Immature natural killer cell (primary cell): ENCODE results near the gene NBAS. TPM values are rescaled to one million over a fixed set of nuclear protein-coding genes. Genes with fewer than 3 reads are reported as not detected.
A peak's percentile ranks its signal among the peaks of the same experiment; 100 is the strongest.
"Not testable (repeated sequence)": the region's sequence is repeated elsewhere in the genome, so short reads cannot be mapped to it uniquely, and the experiment has no call there.

Experiments used
- DNase-seq, 3 donors: peaks; one replicate each; pipeline ENCODE4 v3.0.0; 2022; ENCODE audit warnings: mixed read lengths in 1 of 3
- H3K27ac Mint-ChIP-seq, 6 donors: one replicate each; pipeline ENCODE4 v1.8.0; 2020; ENCODE audit warnings: mixed read lengths in 6 of 6, mild to moderate bottlenecking in 5 of 6, inconsistent platforms in 4 of 6, moderate library complexity in 3 of 6
- H3K27me3 Mint-ChIP-seq, 3 donors: one replicate each; pipeline ENCODE4 v1.8.0; 2020 to 2021; ENCODE audit warnings: low read depth in 3 of 3, mild to moderate bottlenecking in 3 of 3, mixed read lengths in 3 of 3, moderate library complexity in 3 of 3, inconsistent platforms in 1 of 3
- H3K36me3 Mint-ChIP-seq, 3 donors: one replicate each; pipeline ENCODE4 v1.8.0; 2020; ENCODE audit warnings: mixed read lengths in 3 of 3, inconsistent platforms in 2 of 3, mild to moderate bottlenecking in 2 of 3
- H3K4me1 Mint-ChIP-seq, 2 donors: one replicate each; pipeline ENCODE4 v1.8.0; 2020; ENCODE audit warnings: inconsistent platforms in 2 of 2, mild to moderate bottlenecking in 2 of 2, mixed read lengths in 2 of 2, moderate library complexity in 1 of 2
- H3K4me3 Mint-ChIP-seq, 5 donors: one replicate each; pipeline ENCODE4 v1.8.0; 2020; ENCODE audit warnings: mild to moderate bottlenecking in 5 of 5, mixed read lengths in 5 of 5, inconsistent platforms in 3 of 5, moderate library complexity in 3 of 5
- H3K9me3 Mint-ChIP-seq, 6 donors: one replicate each; pipeline ENCODE4 v1.8.0; 2020; ENCODE audit warnings: mild to moderate bottlenecking in 6 of 6, mixed read lengths in 6 of 6, inconsistent platforms in 4 of 6, moderate library complexity in 3 of 6
- polyA plus RNA-seq, 3 donors: library from polyadenylated mRNA; unstranded; fragments of 300-500 nt; fragmentation: Illumina TruSeq; gene quantifications; one replicate each; pipeline ENCODE4 v1.2.3, GENCODE V29; 2021

Gene NBAS
- polyA plus RNA-seq, 3 donors from 2014 or later = 10.8 to 21.0 (median 11.6) TPM

DNA sequence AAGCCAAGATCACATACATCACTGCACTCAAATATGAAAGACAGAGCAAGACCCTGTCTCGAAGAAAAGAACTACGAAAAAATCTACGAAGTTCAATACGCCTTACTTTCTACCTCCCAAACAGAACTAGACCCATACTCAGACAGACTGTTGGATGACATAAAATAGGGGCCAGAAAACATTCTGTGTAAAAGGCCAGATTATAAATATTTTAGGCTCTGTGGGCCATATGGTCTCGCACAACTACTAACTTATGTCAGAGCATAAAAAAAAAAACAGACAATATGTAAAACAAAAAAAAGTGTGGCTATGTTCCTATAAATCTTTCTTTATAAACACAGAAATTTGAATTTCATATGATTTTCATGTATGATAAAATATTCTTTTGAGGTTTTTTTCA, 40.8 kb downstream of the NBAS start:
- no peaks in the 10 kb centered on the region for H3K27me3 Mint-ChIP-seq
- H3K36me3 Mint-ChIP-seq = peaks cover 20 to 30% (median 30%) of the 10 kb centered on the region in 3 donors
- H3K27ac Mint-ChIP-seq = no peak overlapping the region
- no peak overlapping the region for H3K4me3 Mint-ChIP-seq
- peaks cover 0 to 8% of the 10 kb centered on the region in 2 donors for H3K4me1 Mint-ChIP-seq
- DNase-seq = no peak
- no peaks in the 10 kb centered on the region for H3K9me3 Mint-ChIP-seq

DNA sequence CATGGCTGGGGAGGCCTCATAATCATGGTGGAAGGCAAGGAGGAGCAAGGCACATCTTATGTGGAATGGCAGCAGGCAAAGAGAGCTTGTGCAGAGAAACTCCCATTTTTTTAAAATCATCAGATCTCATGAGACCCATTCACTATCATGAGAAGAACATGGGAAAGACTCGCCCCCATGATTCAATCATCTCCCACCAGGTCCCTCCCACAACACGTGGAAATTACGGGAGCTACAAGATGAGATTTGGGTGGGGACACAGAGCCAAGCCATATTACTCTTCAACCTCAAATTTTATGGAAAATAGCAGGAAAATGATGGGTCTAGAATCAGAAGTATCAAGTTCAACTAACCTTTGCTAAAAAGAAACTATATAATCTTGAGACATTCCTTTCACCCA, 42.4 kb downstream of the NBAS start:
- peak overlapping the region in 1 of 6 donors; percentile 33 for H3K27ac Mint-ChIP-seq
- not testable (repeated sequence) for H3K9me3 Mint-ChIP-seq, H3K4me3 Mint-ChIP-seq, DNase-seq, H3K27me3 Mint-ChIP-seq, H3K4me1 Mint-ChIP-seq
- H3K36me3 Mint-ChIP-seq = peaks cover 16 to 27% (median 25%) of the 10 kb centered on the region in 3 donors

DNA sequence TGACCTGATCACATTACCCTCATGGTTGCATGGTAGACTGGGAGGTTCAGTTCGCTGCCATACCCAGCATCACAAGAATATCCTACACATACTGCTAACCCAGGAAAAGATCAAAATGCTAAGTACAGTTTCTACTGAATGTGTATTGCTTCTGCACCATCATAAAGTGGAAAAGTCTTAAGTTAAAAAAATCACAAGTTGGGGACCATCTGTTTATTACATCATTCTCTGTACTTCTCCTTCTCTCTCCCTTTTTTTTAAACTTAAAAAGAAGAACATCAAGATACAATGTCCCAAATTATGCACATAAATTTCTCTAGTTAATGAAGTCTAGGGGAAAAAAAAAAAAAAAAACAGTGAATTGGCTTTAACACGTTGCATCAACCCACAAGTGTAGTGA, 43.3 kb downstream of the NBAS start:
- Mint-ChIP-seq H3K27ac (no peak overlapping the region), H3K4me3 (no peak overlapping the region), H3K4me1 (peaks cover 0 to 8% of the 10 kb centered on the region in 2 donors), H3K9me3 (no peaks in the 10 kb centered on the region), H3K36me3 (peaks cover 12 to 28% (median 28%) of the 10 kb centered on the region in 3 donors), H3K27me3 (no peaks in the 10 kb centered on the region)
- DNase-seq = no peak

DNA sequence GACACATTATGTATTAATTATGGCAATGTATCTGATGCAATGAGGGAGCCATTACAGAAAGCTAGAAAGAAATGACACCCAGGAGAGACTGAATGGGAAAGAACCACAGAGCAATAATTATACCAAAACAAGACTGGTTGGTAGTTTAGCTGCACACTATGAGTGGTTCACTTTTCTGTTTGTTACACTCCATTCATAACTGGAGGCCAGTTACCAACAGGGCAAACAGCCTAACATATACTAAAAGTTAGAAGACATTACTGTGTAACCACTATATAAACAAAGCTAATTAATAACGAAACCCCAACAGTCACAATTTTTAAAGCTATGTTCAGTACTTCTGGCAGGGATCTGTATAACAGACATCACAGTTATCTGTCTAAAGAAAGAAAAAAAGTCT, 49.4 kb downstream of the NBAS start:
- no peak for DNase-seq
- H3K9me3 Mint-ChIP-seq = no peaks in the 10 kb centered on the region
- no peak overlapping the region for H3K27ac Mint-ChIP-seq
- no peaks in the 10 kb centered on the region for H3K27me3 Mint-ChIP-seq
- peaks cover 17 to 30% (median 29%) of the 10 kb centered on the region in 3 donors for H3K36me3 Mint-ChIP-seq
- no peaks in the 10 kb centered on the region for H3K4me1 Mint-ChIP-seq
- H3K4me3 Mint-ChIP-seq = no peak overlapping the region

DNA sequence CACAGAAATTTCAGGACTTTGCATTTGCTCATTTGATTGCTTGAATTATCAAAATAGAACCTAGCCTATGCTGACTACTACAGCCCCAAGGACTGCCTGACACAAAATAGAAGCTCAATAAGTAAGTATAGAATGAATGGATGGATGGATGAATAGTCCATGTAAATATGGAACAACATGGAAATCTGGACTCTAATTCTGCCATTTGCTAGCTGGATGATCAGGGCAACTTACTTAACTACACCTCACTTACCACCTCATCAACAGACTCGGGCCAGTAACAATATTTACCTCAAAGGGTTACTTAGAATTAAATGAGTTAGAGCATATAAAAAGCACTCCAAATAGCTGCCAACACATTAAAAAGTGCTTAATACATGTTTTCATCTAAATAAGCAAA, 50.6 kb downstream of the NBAS start:
- peaks cover 18 to 33% (median 26%) of the 10 kb centered on the region in 3 donors for H3K36me3 Mint-ChIP-seq
- no peaks in the 10 kb centered on the region for H3K4me1 Mint-ChIP-seq
- no peaks in the 10 kb centered on the region for H3K9me3 Mint-ChIP-seq
- no peaks in the 10 kb centered on the region for H3K27me3 Mint-ChIP-seq
- DNase-seq = no peak
- H3K27ac Mint-ChIP-seq = no peak overlapping the region
- H3K4me3 Mint-ChIP-seq = no peak overlapping the region

DNA sequence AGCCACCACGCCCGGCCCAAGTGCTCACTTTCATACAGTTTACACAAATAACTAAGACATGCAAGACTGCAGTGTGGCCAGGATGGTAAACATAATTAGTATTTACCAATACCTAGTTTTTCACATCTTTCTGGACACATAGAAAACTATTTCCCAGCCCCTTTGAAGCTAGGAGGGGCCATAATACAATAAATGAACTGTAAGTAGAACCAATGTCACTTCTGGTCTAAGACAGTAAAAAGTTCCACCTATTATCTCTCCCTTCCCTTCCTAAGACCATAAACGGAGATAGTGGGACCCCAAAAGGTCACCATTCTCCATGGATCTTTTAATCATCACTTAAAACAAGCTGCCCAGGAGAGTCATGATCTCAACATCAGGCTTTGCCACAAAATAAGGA, 51.0 kb downstream of the NBAS start:
- no peaks in the 10 kb centered on the region for H3K4me1 Mint-ChIP-seq
- DNase-seq = no peak
- no peaks in the 10 kb centered on the region for H3K9me3 Mint-ChIP-seq
- peaks cover 18 to 33% (median 27%) of the 10 kb centered on the region in 3 donors for H3K36me3 Mint-ChIP-seq
- no peak overlapping the region for H3K4me3 Mint-ChIP-seq
- no peak overlapping the region for H3K27ac Mint-ChIP-seq
- H3K27me3 Mint-ChIP-seq = no peaks in the 10 kb centered on the region

DNA sequence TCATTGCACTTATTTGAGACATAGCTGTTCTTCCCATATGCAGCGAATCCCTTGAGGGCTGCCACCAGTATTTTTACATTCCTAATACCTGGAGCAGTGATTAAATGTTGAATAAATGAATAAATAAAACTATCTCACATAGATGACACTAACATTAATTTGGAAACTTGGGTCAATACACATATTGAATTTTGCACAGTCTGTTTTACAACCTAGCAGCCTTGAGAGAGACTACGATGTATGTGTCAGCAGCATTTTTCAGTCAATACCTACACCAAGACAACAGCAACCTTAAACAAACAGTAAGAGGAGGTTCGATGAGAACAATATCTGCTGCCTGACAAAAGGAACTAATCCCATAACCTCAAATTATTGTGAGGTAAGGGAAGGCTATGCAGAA, 53.4 kb downstream of the NBAS start:
- H3K27me3 Mint-ChIP-seq = no peaks in the 10 kb centered on the region
- H3K4me3 Mint-ChIP-seq = no peak overlapping the region
- no peak overlapping the region for H3K27ac Mint-ChIP-seq
- no peaks in the 10 kb centered on the region for H3K9me3 Mint-ChIP-seq
- H3K4me1 Mint-ChIP-seq = no peaks in the 10 kb centered on the region
- DNase-seq = no peak
- peaks cover 16 to 44% (median 26%) of the 10 kb centered on the region in 3 donors for H3K36me3 Mint-ChIP-seq

DNA sequence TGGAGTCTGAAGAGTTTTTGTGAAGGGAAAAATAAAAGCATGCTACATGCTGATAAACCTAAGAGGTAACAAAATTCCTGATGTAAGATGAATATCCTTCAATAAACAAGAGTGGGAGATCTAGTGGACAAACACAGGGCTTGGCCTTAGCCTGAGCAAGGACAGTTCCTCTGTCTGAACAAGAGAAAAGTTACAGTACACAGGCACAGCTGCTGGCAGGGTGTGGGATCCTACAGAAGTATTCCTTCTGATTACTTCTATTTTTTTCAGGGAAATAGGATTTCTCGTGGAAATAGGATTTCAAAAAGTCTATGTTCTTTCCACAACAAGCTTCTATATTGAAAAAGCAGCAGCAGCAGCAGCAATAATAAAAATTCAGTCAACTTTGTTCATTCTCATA, 54.1 kb downstream of the NBAS start:
- Mint-ChIP-seq H3K4me1 (no peaks in the 10 kb centered on the region), H3K27ac (no peak overlapping the region), H3K4me3 (no peak overlapping the region), H3K9me3 (no peaks in the 10 kb centered on the region), H3K27me3 (no peaks in the 10 kb centered on the region), H3K36me3 (peaks cover 21 to 49% (median 31%) of the 10 kb centered on the region in 3 donors)
- no peak for DNase-seq

DNA sequence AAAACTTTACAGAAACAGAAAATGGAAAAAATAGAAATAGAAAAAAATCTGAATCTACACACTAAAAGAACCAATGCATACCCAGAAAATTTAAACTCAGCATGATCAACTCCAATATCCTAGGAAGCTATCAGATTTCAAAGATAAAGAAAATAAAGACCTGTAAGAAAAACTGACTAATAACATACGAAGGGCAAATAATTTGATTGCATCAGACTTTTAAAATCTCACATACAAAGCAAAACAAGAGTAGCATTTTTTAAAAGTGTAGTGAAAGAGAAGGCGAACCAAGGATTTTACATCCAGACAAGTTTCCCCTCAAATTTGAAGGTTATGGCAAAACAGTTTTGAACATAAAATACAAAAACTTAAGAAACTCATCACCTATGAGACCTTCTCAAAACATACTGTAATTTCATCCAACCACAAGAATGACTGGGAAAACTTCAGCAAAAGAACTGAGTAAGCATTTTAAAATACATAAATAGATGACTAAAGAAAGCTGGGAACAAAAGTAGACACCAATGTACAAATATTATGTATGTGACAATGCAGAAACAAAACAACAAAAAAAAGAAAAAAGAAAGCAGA, 54.8 kb downstream of the NBAS start:
- Mint-ChIP-seq H3K36me3 (peaks cover 24 to 49% (median 31%) of the 10 kb centered on the region in 3 donors), H3K27ac (no peak overlapping the region), H3K9me3 (no peaks in the 10 kb centered on the region), H3K4me3 (no peak overlapping the region), H3K27me3 (no peaks in the 10 kb centered on the region), H3K4me1 (no peaks in the 10 kb centered on the region)
- no peak for DNase-seq

DNA sequence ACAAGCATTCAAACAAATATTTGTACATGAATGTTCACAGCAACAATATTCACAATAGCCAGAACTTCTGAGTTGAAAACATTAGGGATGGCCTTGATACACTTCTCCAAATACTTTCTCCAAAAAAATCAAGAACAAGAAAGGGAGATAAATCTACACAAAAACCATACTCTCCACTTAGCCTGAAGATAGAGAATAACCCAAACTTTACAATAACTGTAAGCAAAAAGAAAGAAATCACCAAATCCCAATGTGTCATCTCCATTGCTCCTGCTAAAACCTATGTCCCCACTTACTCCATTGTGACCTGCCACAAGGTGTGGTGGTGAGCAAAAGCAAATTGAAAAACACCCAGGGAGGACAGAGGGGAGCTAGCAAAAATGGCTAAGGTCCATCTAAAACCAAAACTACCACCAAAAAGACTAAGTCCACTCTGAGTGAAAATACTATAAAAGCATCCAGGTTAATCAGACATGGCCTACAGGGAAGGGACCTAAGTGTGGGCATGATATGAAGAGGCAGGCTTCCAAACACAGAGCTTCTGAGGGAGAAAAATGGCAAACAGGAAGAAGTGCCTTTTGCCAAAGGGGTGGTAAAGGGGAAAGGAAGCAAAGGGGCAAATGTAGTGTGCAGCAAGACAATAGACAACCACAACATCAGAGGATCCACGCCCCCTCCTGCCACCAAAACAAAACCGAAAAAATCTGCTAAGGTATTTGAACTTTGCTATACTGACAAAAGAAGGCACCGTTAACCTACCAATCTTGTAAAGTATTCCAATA, 56.1 kb downstream of the NBAS start:
- no peaks in the 10 kb centered on the region for H3K27me3 Mint-ChIP-seq
- H3K9me3 Mint-ChIP-seq = no peaks in the 10 kb centered on the region
- peak overlapping the region in 1 of 6 donors; percentile 8 for H3K27ac Mint-ChIP-seq
- no peak overlapping the region for H3K4me3 Mint-ChIP-seq
- H3K36me3 Mint-ChIP-seq = peaks cover 18 to 38% (median 28%) of the 10 kb centered on the region in 3 donors
- no peak for DNase-seq
- H3K4me1 Mint-ChIP-seq = no peaks in the 10 kb centered on the region

DNA sequence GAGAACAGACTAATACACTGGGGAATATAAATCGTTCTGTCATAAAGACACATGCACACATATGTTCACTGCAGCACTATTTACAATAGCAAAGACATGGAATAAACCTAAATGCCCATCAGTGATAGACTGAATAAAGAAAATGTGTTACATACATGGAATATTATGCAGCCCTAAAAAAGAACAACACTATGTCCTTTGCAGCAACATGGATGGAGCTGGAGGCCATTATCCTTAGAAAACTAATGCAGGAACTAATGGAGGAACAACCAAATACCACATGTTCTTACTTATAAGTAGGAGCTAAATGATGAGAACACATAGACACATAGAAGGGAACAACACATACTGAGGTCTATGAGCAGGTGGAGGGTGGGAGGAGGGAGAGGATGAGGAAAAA, 61.9 kb downstream of the NBAS start:
- peaks cover 29 to 50% (median 37%) of the 10 kb centered on the region in 3 donors for H3K36me3 Mint-ChIP-seq
- not testable (repeated sequence) for H3K9me3 Mint-ChIP-seq, H3K27ac Mint-ChIP-seq, H3K4me3 Mint-ChIP-seq, H3K4me1 Mint-ChIP-seq, DNase-seq, H3K27me3 Mint-ChIP-seq

DNA sequence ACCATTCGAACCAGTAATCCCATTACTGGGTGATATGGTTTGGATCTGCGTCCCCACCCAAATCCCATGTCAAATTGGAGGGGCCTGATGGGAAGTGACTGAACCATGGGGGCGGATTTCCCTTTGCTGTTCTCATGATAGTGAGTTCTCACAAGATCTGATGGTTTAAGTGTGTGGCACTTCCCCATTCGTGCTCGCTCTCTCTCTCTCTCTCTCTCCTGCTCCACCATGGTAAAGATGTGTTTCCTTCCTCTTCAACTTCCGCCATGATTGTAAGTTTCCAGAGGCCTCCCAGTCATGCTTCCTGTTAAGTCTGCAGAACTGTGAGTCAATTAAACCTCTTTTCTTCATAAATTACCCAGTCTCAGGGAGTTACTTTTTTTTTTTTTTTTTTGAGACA, 62.6 kb downstream of the NBAS start:
- peaks cover 29 to 50% (median 32%) of the 10 kb centered on the region in 3 donors for H3K36me3 Mint-ChIP-seq
- no peak overlapping the region for H3K4me3 Mint-ChIP-seq
- peaks cover 0 to 2% (median 0%) of the 10 kb centered on the region in 6 donors for H3K9me3 Mint-ChIP-seq
- H3K4me1 Mint-ChIP-seq = no peaks in the 10 kb centered on the region
- no peak for DNase-seq
- no peak overlapping the region for H3K27ac Mint-ChIP-seq
- peaks cover 0 to 3% (median 2%) of the 10 kb centered on the region in 3 donors for H3K27me3 Mint-ChIP-seq

DNA sequence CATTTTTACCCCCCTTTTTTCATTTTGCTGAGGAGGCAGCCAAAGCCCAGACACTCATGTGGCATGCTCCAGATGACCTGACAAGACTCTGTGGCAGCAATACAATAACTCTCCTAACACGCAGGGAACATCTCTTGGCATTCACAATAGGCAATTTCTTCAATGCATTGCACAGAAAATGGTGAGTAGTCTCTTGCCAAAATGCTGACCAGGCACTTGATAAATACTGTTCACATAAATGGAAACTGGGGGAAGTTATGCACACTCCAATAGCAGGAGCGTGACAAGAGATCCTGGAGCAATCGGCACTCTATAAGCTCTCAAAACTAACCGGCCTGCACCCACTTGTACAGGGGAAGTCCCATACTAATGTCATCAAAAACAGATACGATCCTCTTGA, 66.3 kb downstream of the NBAS start:
- Mint-ChIP-seq H3K4me1 (no peaks in the 10 kb centered on the region), H3K36me3 (peaks cover 25 to 51% (median 31%) of the 10 kb centered on the region in 3 donors), H3K4me3 (no peak overlapping the region), H3K27me3 (peaks cover 0 to 3% (median 2%) of the 10 kb centered on the region in 3 donors), H3K27ac (no peak overlapping the region), H3K9me3 (peaks cover 0 to 2% (median 0%) of the 10 kb centered on the region in 6 donors)
- DNase-seq = no peak

DNA sequence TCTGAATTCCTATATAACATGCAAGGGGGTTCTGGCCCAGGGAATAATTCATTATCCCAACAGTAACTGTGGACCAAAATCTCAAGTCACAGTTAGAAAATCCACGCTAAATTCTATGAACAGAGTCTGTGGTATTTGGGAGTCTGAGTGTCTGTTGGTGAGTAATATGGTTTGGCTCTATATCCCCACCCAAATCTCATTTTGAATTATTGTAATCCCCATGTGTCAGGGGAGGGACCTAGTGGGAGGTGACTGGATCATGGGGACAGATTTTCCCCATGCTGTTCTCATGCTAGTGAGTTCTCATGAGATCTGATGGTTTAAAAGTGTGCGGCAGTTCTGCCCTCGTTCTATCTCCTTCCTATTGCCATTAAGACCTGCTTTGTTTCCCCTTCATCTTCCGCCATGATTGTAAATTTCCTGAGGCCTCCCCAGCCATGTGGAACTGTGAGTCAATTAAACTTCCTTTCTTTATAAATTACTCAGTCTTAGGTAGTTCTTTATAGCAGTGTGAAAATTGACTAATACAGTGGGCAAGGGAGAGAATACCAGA, 68.3 kb downstream of the NBAS start:
- Mint-ChIP-seq H3K27me3 (peaks cover 0 to 3% (median 0%) of the 10 kb centered on the region in 3 donors), H3K4me3 (no peak overlapping the region), H3K4me1 (no peaks in the 10 kb centered on the region), H3K36me3 (peaks cover 11 to 38% (median 31%) of the 10 kb centered on the region in 3 donors), H3K27ac (peak overlapping the region in 1 of 6 donors; percentile 3), H3K9me3 (no peaks in the 10 kb centered on the region)
- DNase-seq = no peak
